Natural killer cell treated with Interleukin-12 subunit alpha and Interleukin-12 subunit beta and Interleukin-15 and Interleukin-18, amount 100 ng/mL, for 72 hours (primary cell): ENCODE data around the gene CYYR1. TPM values are rescaled to one million over a fixed set of nuclear protein-coding genes. Genes with fewer than 3 reads are reported as not detected.

Source experiments
- ATAC-seq, 2 donors: fragments of 150-1000 bp; cut with Tn5 transposase in 1 of 2; sonication (Bioruptor Pico), chemical (Tn5 transposase) in 1 of 2; 2 replicates each; pipeline ENCODE4 v1.10.0; 2021
- DNase-seq: peaks from one replicate; pipeline ENCODE4 v3.0.0; 2022; ENCODE audit warnings: low spot score
- H3K27ac Mint-ChIP-seq, 2 donors: 1 replicate in 1 of 2; 2 replicates in 1 of 2; pipeline ENCODE4 v1.8.0; 2022; ENCODE audit warnings: mixed read lengths in 2 of 2, mild to moderate bottlenecking in 1 of 2, moderate library complexity in 1 of 2
- H3K27me3 Mint-ChIP-seq, 2 donors: 1 replicate in 1 of 2; 2 replicates in 1 of 2; pipeline ENCODE4 v1.8.0; 2022; ENCODE audit warnings: mixed read lengths in 2 of 2
- H3K36me3 Mint-ChIP-seq: one replicate; pipeline ENCODE4 v1.8.0; 2022; ENCODE audit warnings: mixed read lengths
- H3K4me1 Mint-ChIP-seq, 2 donors: 1 replicate in 1 of 2; 2 replicates in 1 of 2; pipeline ENCODE4 v1.8.0; 2022; ENCODE audit warnings: low read depth in 2 of 2, mixed read lengths in 2 of 2, mild to moderate bottlenecking in 1 of 2
- H3K4me3 Mint-ChIP-seq: one replicate; pipeline ENCODE4 v1.8.0; 2022; ENCODE audit warnings: mixed read lengths
- H3K9me3 Mint-ChIP-seq: 2 replicates; pipeline ENCODE4 v1.8.0; 2022; ENCODE audit warnings: mixed read lengths
- total RNA-seq, 2 donors: library from RNA; stranded (reverse); gene quantifications; one replicate each; pipeline ENCODE4 v1.2.3, GENCODE V29; 2022

Gene CYYR1
- total RNA-seq, 2 donors from 2014 or later: not detected

- peaks cover 10% of the 10 kb centered on the region for H3K9me3 Mint-ChIP-seq
- no peak overlapping the region for H3K27ac Mint-ChIP-seq
- no peak overlapping the region for H3K4me3 Mint-ChIP-seq
- H3K36me3 Mint-ChIP-seq: no peaks in the 10 kb centered on the region
- no peaks in the 10 kb centered on the region for H3K4me1 Mint-ChIP-seq
- DNase-seq: no peak
- no peaks in the 10 kb centered on the region for H3K27me3 Mint-ChIP-seq
- ATAC-seq: no peak
Measured at GRCh38 chr21:26539566-26539965, 33.5 kb downstream of the CYYR1 start.

- ATAC-seq (no peak), DNase-seq (no peak)
- Mint-ChIP-seq H3K27ac (no peak overlapping the region), H3K9me3 (peaks cover 10% of the 10 kb centered on the region), H3K4me3 (no peak overlapping the region), H3K36me3 (no peaks in the 10 kb centered on the region), H3K4me1 (no peaks in the 10 kb centered on the region), H3K27me3 (no peaks in the 10 kb centered on the region)
Measured at GRCh38 chr21:26534517-26534916, 38.6 kb downstream of the CYYR1 start.

GRCh38 chr21:26532208-26532607 is 40.9 kb downstream of the CYYR1 start:
- no peaks in the 10 kb centered on the region for H3K4me1 Mint-ChIP-seq
- DNase-seq (no peak), ATAC-seq (no peak)
- H3K27ac Mint-ChIP-seq: no peak overlapping the region
- H3K36me3 Mint-ChIP-seq: no peaks in the 10 kb centered on the region
- no peaks in the 10 kb centered on the region for H3K27me3 Mint-ChIP-seq
- no peak overlapping the region for H3K4me3 Mint-ChIP-seq
- H3K9me3 Mint-ChIP-seq: peaks cover 10% of the 10 kb centered on the region

GRCh38 chr21:26529526-26529925 is 43.6 kb downstream of the CYYR1 start:
- H3K27me3 Mint-ChIP-seq: no peaks in the 10 kb centered on the region
- no peaks in the 10 kb centered on the region for H3K36me3 Mint-ChIP-seq
- DNase-seq (no peak), ATAC-seq (no peak)
- no peak overlapping the region for H3K4me3 Mint-ChIP-seq
- no peak overlapping the region for H3K27ac Mint-ChIP-seq
- no peaks in the 10 kb centered on the region for H3K4me1 Mint-ChIP-seq
- H3K9me3 Mint-ChIP-seq: peaks cover 4% of the 10 kb centered on the region

- DNase-seq (no peak), ATAC-seq (no peak)
- Mint-ChIP-seq H3K9me3 (peaks cover 4% of the 10 kb centered on the region), H3K27me3 (no peaks in the 10 kb centered on the region), H3K27ac (no peak overlapping the region), H3K36me3 (no peaks in the 10 kb centered on the region), H3K4me1 (no peaks in the 10 kb centered on the region), H3K4me3 (no peak overlapping the region)
Measured at GRCh38 chr21:26528882-26529281, 44.2 kb downstream of the CYYR1 start.

GRCh38 chr21:26522704-26523103 is 50.4 kb downstream of the CYYR1 start:
- Mint-ChIP-seq H3K4me1 (no peaks in the 10 kb centered on the region), H3K9me3 (peaks cover 17% of the 10 kb centered on the region), H3K4me3 (no peak overlapping the region), H3K27me3 (no peaks in the 10 kb centered on the region), H3K27ac (no peak overlapping the region), H3K36me3 (no peaks in the 10 kb centered on the region)
- DNase-seq (no peak), ATAC-seq (no peak)

- no peaks in the 10 kb centered on the region for H3K36me3 Mint-ChIP-seq
- H3K9me3 Mint-ChIP-seq: peaks cover 13% of the 10 kb centered on the region
- ATAC-seq (no peak), DNase-seq (no peak)
- no peak overlapping the region for H3K27ac Mint-ChIP-seq
- H3K4me1 Mint-ChIP-seq: no peaks in the 10 kb centered on the region
- H3K27me3 Mint-ChIP-seq: no peaks in the 10 kb centered on the region
- no peak overlapping the region for H3K4me3 Mint-ChIP-seq
Measured at GRCh38 chr21:26519142-26519541, 53.9 kb downstream of the CYYR1 start.

GRCh38 chr21:26515257-26515656 is 57.8 kb downstream of the CYYR1 start:
- no peaks in the 10 kb centered on the region for H3K4me1 Mint-ChIP-seq
- no peak for ATAC-seq

GRCh38 chr21:26513212-26513611 is 59.9 kb downstream of the CYYR1 start:
- DNase-seq: no peak
- Mint-ChIP-seq H3K27ac (no peak overlapping the region), H3K4me3 (no peak overlapping the region), H3K36me3 (no peaks in the 10 kb centered on the region), H3K9me3 (peaks cover 9% of the 10 kb centered on the region), H3K4me1 (no peaks in the 10 kb centered on the region), H3K27me3 (no peaks in the 10 kb centered on the region)
- ATAC-seq: no peak

More at GRCh38 chr21:26515257-26515656, 57.8 kb downstream of the CYYR1 start:
- no peak overlapping the region for H3K4me3 Mint-ChIP-seq
- peaks cover 14% of the 10 kb centered on the region for H3K9me3 Mint-ChIP-seq
- no peak overlapping the region for H3K27ac Mint-ChIP-seq
- no peaks in the 10 kb centered on the region for H3K36me3 Mint-ChIP-seq
- H3K27me3 Mint-ChIP-seq: no peaks in the 10 kb centered on the region
- no peak for DNase-seq

- no peaks in the 10 kb centered on the region for H3K27me3 Mint-ChIP-seq
- H3K27ac Mint-ChIP-seq: no peak overlapping the region
- no peak for ATAC-seq
- H3K36me3 Mint-ChIP-seq: no peaks in the 10 kb centered on the region
- peaks cover 6% of the 10 kb centered on the region for H3K9me3 Mint-ChIP-seq
- no peaks in the 10 kb centered on the region for H3K4me1 Mint-ChIP-seq
- no peak overlapping the region for H3K4me3 Mint-ChIP-seq
- no peak for DNase-seq
Measured at GRCh38 chr21:26512664-26513063, 60.4 kb downstream of the CYYR1 start.

- Mint-ChIP-seq H3K27ac (no peak overlapping the region), H3K4me3 (no peak overlapping the region), H3K36me3 (no peaks in the 10 kb centered on the region), H3K9me3 (peaks cover 6% of the 10 kb centered on the region), H3K27me3 (no peaks in the 10 kb centered on the region), H3K4me1 (no peaks in the 10 kb centered on the region)
- DNase-seq: no peak
- no peak for ATAC-seq
Measured at GRCh38 chr21:26508903-26509302, 64.2 kb downstream of the CYYR1 start.

GRCh38 chr21:26506956-26507355 is 66.1 kb downstream of the CYYR1 start:
- no peak overlapping the region for H3K4me3 Mint-ChIP-seq
- no peaks in the 10 kb centered on the region for H3K36me3 Mint-ChIP-seq
- H3K9me3 Mint-ChIP-seq: peaks cover 4% of the 10 kb centered on the region
- no peak overlapping the region for H3K27ac Mint-ChIP-seq
- DNase-seq (no peak), ATAC-seq (no peak)
- no peaks in the 10 kb centered on the region for H3K27me3 Mint-ChIP-seq
- no peaks in the 10 kb centered on the region for H3K4me1 Mint-ChIP-seq

- Mint-ChIP-seq H3K27me3 (no peaks in the 10 kb centered on the region), H3K4me3 (no peak overlapping the region), H3K36me3 (no peaks in the 10 kb centered on the region), H3K4me1 (no peaks in the 10 kb centered on the region), H3K27ac (no peak overlapping the region), H3K9me3 (peaks cover 4% of the 10 kb centered on the region)
- DNase-seq: no peak
- ATAC-seq: no peak
Measured at GRCh38 chr21:26505211-26505610, 67.9 kb downstream of the CYYR1 start.

- no peak overlapping the region for H3K27ac Mint-ChIP-seq
- H3K4me3 Mint-ChIP-seq: no peak overlapping the region
- ATAC-seq: no peak
- no peaks in the 10 kb centered on the region for H3K27me3 Mint-ChIP-seq
- DNase-seq: no peak
- H3K4me1 Mint-ChIP-seq: no peaks in the 10 kb centered on the region
- H3K9me3 Mint-ChIP-seq: peaks cover 8% of the 10 kb centered on the region
- H3K36me3 Mint-ChIP-seq: peaks cover 5% of the 10 kb centered on the region
Measured at GRCh38 chr21:26503414-26503813, 69.7 kb downstream of the CYYR1 start.

GRCh38 chr21:26501495-26502021 is 71.5 kb downstream of the CYYR1 start:
- H3K36me3 Mint-ChIP-seq: peaks cover 5% of the 10 kb centered on the region
- ATAC-seq: no peak
- no peak overlapping the region for H3K4me3 Mint-ChIP-seq
- H3K4me1 Mint-ChIP-seq: no peaks in the 10 kb centered on the region
- peaks cover 13% of the 10 kb centered on the region for H3K9me3 Mint-ChIP-seq
- DNase-seq: no peak
- H3K27ac Mint-ChIP-seq: no peak overlapping the region
- no peaks in the 10 kb centered on the region for H3K27me3 Mint-ChIP-seq
